Fibroblast of the aortic adventitia (primary cell): ENCODE data around the gene TCEANC2. TPM values are rescaled to one million over a fixed set of nuclear protein-coding genes. Genes with fewer than 3 reads are reported as not detected.

Experiments used
- DNase-seq: peaks from one replicate; pipeline ENCODE4 v3.0.0-alpha.2; 2010; ENCODE audit warnings: low read depth
- H3K4me3 ChIP-seq: 2 replicates; pipeline ENCODE4 v1.5.1; 2011; ENCODE audit warnings: low read depth, mild to moderate bottlenecking, control low read depth, low read length, moderate library complexity
- CTCF ChIP-seq: IDR thresholded peaks from 2 replicates; pipeline ENCODE4 v1.5.1; 2011; ENCODE audit warnings: mild to moderate bottlenecking, low read length, control low read depth, inconsistent platforms; ENCODE audit not compliant: insufficient read depth
- small RNA-seq: library from RNA; depleted of rRNA; stranded (forward); fragments of <200 nt; gene quantifications from one replicate; pipeline ENCODE3, GENCODE V24; 2012
- total RNA-seq: library from RNA; depleted of rRNA; stranded (reverse); fragments of >200 nt; gene quantifications from 2 replicates; pipeline ENCODE4 v1.2.3, GENCODE V29; 2012; ENCODE audit warnings: low replicate concordance

Gene TCEANC2
- total RNA-seq, 1 donor: 5.4 TPM

DNA sequence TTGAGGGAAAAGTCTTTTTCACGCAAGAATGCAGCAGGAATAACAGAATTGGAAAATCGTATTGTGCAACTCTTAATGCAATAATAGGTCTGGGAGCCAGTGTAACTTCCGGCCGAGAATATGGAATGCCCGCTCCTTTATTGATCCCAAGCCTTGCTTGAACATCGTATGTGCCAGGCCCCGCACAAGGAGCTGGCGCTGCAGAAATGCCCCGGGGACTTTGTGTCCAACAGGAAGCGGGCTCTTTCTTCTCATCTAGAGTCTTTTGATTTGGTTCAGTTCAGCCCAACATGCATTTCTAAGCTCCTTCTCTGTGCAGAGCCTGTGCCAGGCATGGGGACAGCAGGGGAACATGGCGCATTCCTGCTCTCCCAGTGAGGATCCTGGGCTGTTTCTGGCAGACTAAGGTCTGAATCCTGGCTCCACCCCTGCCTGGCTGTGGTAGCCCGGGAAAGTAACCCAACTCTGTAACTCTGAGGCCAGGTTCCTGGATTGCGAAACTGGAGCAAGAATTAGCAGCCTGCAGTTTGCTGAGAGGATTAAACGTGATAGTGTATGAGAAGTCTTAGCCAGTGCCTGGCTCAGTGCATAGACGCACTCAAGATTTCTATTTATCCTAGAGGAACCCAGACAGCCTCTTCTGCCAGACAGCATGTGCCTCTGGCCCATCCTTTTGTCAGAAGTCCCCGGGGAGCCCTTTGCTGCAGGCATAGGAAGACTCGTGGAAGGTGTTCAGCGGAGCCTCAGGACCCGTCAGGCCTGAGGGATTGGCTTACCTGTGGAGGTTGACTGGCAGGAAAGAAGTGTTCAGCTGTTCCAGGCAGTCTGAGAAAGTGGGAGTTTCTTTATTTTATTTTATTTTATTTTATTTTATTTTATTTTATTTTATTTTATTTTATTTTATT lies 100.4 kb downstream of the TCEANC2 start:
- H3K4me3 ChIP-seq: peak overlapping the region; percentile 6
- TF ChIP-seq CTCF: no peak
- peak; percentile 88 for DNase-seq

Small RNA genes within 50 kb of the gene (small RNA-seq; reads per million reads assigned to genes)
- gene AL353898.1: not detected
- not detected for gene AL353898.2

Other genes starting within 250 kb of the TCEANC2 start
- 4.7 and 35.2 TPM in 2 replicates for gene NDC1, start 215.3 kb upstream of the TCEANC2 start, total RNA-seq
- gene YIPF1, start 163.8 kb upstream of the TCEANC2 start, total RNA-seq: 30.1 and 34.4 TPM in 2 replicates
- gene DIO1, start 159.4 kb upstream of the TCEANC2 start, total RNA-seq: not detected in 2 replicates
- gene IFT25, start 107.9 kb upstream of the TCEANC2 start, total RNA-seq: 20.8 and 53.4 TPM in 2 replicates
- 41.9 and 59.4 TPM in 2 replicates for gene LRRC42, start 107.3 kb upstream of the TCEANC2 start, total RNA-seq
- not detected in 2 replicates for gene LDLRAD1, start 35.4 kb upstream of the TCEANC2 start, total RNA-seq
- gene TMEM59, start 404 bp upstream of the TCEANC2 start, total RNA-seq: 278 and 356 TPM in 2 replicates
- gene CDCP2, start 99.4 kb downstream of the TCEANC2 start, total RNA-seq: not detected in 2 replicates
- gene CYB5RL, start 146.4 kb downstream of the TCEANC2 start, total RNA-seq: 10.9 and 15.4 TPM in 2 replicates
- 67.1 and 98.7 TPM in 2 replicates for gene MRPL37, start 146.6 kb downstream of the TCEANC2 start, total RNA-seq